Cerebellar cortex (tissue), 1 donor: ENCODE data around the gene THSD7B.

Experiments
- DNase-seq: peaks from one replicate; pipeline ENCODE4 v3.0.0-alpha.2; 2015; ENCODE audit warnings: low spot score

The THSD7B gene

GRCh38 chr2:137383391-137383790 lies 618.0 kb downstream of the THSD7B start:
- no peak for DNase-seq

GRCh38 chr2:137387044-137387443 lies 621.7 kb downstream of the THSD7B start:
- no peak for DNase-seq

GRCh38 chr2:137405496-137405895 lies 640.2 kb downstream of the THSD7B start:
- DNase-seq: no peak

- no peak for DNase-seq
These were observed 646.2 kb downstream of the THSD7B start for GRCh38 chr2:137411585-137411984.

DNA sequence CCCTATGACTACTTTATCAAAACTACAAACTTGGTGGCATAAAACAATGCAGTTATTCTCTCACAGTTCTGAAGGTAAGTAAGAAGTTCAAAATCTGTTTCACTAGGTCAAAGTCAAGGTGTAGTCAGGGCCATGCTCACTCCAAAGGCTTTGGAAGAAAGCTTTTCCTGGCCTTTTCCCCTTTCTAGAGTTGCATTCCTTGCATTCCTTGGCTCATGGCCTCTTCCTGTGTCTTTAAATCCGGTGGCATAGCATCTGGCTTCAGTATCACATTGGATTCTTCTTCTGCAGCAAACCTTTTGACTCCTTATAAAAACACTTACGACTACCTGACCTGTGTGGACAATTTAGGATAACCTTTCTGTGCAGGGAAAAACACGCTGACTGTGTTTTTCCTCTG lies 655.4 kb downstream of the THSD7B start:
- DNase-seq: no peak

DNA sequence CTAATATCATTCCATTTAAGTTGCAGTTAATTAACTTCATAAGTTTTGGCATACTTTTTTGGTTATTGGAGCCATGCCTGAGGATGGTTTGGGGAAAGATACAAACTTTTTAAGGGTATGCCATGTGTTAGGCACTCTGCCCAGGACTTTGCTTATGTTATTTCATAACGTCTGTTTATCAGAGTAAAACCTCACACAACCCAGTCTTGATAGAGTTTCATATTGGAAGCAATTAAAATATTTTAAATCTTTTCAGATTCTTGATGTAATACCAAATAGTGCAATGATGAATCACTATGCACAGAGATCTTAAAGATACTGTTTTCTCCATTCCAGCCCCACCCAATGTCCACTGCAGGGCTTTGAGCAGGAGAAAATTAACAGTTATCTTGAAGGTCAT lies 669.8 kb downstream of the THSD7B start:
- DNase-seq: no peak

GRCh38 chr2:137437386-137437785 lies 672.0 kb downstream of the THSD7B start:
- DNase-seq: no peak

GRCh38 chr2:137444970-137445369 lies 679.6 kb downstream of the THSD7B start:
- DNase-seq: no peak

DNA sequence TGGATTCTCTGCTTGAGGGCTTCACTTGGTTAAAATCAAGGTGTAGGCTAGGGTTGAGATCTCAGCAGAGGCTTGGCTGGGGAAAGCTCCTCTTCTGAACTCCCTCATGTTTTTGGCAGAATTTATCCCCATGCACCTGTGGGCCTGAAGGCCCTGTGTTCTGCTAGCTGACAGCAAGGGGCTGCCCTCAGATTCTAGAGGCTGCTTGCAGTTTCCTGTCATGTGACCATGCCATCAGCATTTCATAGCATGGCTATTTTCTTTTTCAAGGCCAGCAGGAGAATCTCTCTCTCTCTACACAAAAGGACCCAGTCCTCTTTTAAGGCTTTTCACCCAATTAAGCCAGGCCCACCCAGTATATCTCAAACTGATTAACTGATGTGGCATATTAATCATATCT lies 684.1 kb downstream of the THSD7B start:
- DNase-seq: no peak

GRCh38 chr2:137454886-137455285 lies 689.5 kb downstream of the THSD7B start:
- DNase-seq: no peak

- DNase-seq: no peak
These were observed 702.0 kb downstream of the THSD7B start for GRCh38 chr2:137467246-137467862.

GRCh38 chr2:137493261-137493660 lies 727.9 kb downstream of the THSD7B start:
- DNase-seq: no peak

- DNase-seq: no peak
These were observed 735.3 kb downstream of the THSD7B start for GRCh38 chr2:137500599-137500998.

- DNase-seq: no peak
These were observed 741.9 kb downstream of the THSD7B start for GRCh38 chr2:137507237-137507636.

GRCh38 chr2:137508739-137509384 lies 743.5 kb downstream of the THSD7B start:
- DNase-seq: no peak

- DNase-seq: no peak
These were observed 746.2 kb downstream of the THSD7B start for GRCh38 chr2:137511526-137511925.

DNA sequence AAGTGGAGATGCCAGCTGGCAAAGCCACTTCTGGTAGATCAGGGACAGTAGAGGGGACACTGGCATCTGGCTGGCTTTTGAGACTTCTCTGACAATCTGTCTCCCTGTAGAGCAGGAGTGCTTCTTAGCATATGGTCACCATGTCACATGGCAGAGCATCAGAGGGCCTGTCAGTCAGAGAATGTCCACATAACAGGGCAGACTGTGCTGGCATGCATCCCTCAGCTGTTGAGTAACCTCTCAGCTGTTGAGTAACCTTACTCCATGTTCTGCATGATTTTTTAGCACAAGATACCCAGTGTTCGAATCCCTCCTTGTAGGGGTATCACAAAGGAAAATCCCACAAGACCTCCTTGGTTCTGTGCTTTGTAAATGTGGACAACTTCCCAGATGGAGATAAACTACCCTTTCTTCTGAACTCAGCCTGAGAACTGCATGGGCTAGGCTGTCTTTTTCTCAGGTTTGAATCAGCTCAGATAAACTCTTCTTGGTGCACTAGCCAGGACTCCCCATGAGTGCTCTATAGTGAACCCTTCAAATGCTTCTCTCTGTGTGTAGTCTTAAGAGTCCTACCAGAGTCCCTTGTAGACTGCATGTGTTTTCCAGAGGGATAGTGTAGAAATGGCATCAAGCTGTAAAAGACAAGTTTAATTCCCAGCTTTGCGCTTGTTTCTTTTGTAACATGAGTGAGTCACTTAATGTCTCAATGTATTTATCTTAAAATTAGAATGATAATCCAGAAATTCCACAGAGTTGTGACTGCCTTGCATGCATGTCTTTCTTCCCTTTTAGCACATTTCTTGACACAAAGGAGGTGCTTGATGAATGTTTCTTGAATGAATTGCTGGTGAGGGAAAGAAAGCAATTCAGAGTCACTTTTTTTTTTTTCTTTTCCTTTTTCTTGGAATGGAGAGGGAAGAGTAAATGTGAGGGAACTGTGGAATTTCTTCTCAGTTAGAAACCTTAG lies 756.6 kb downstream of the THSD7B start:
- DNase-seq: no peak

DNA sequence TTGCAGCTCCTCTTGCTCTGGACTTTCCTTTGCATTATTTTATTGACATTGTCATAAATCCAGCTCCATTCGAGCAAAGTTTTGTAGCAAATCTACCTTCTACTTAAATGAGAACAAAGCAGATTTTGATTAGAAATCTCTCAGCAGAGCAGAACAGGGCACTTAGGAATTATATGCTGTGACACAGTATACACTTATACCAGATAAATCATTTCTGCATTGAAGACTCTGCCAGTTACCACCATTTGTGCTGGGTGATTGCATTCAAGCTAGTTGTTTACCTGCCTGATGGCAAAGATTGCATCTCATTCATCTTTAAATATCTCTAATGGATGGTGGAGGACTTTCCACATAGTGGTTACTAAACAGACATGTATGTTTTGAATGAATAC lies 757.3 kb downstream of the THSD7B start:
- DNase-seq: no peak

DNA sequence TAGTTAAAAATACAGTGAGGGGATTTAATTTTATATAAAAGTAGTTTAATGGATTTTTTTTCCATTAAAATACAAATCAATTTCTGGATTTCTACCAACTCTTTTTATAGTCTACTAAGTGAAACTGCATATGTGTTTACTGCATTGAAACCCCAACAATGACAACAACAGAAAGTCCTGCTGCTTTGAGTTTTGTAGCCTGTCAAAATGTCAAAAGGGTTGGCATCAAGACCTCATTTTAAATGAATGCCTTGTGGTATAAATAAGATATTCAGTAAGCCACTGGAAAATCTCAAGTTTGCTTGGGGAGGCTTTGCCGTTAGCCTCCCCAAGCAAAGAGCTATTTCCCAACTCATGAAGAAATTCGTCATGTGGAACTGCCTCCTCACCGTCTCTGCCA lies 758.6 kb downstream of the THSD7B start:
- DNase-seq: no peak

DNA sequence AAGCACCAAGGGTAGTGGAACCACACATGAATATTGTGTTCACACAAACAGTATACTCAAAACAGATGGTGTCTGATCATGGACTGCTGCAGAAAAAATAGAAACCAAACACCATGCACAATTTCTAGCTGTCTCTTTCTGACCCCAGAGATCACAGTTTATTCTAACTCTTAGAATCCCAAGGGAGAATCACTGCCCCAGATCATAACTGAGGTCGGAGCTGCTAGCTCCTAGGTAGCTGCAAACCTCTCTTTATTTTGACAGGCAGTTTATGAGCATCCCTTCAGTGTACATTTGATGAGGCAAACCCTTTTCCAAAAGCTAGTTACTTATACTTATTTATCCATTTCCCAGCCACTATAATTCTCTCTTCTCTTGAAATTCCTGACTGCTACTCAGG lies 759.8 kb downstream of the THSD7B start:
- DNase-seq: no peak

GRCh38 chr2:137525641-137526190 lies 760.4 kb downstream of the THSD7B start:
- DNase-seq: no peak

DNA sequence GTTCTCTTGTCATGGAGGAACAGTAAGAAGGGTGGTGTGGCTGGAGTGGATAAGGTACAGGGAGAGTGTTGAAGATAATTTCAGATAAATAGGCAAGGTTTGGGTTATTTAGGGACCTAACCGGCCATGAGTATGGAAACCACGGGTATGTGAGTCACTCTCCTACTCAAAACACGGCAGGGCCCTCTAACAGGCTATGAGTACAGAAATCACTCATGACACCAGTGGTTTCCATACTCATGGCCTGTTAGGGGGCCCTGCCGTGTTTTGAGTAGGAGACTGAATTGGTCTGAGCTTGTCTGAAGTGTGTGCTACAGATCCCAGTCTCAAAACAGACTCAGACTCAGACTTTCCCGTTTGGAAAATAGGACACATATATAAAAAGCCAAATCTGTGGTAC lies 770.6 kb downstream of the THSD7B start:
- no peak for DNase-seq

DNA sequence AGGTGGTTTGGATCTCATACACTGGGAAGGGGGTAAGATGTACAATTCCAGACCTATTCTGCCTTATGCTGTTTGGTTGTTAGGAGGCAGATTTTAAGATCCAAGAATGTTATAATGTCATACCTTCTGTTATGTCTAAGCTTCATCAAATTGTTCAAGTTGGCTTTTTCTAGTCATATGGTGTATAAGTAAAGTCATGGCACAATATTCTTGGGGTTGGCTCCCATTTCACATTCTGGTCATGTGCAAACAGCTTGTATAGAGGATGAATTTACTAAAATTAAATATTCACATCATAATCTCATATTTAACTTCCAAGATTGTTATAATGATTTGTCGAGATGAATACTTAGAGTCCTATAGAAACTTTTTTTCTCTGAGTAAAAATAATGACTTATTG lies 774.0 kb downstream of the THSD7B start:
- no peak for DNase-seq
